ENCODE data around the gene MICAL3.
A peak's percentile ranks its signal among the peaks of the same experiment; 100 is the strongest.
"Not testable (repeated sequence)": the region's sequence is repeated elsewhere in the genome, so short reads cannot be mapped to it uniquely, and the experiment has no call there.

The MICAL3 gene

DNA sequence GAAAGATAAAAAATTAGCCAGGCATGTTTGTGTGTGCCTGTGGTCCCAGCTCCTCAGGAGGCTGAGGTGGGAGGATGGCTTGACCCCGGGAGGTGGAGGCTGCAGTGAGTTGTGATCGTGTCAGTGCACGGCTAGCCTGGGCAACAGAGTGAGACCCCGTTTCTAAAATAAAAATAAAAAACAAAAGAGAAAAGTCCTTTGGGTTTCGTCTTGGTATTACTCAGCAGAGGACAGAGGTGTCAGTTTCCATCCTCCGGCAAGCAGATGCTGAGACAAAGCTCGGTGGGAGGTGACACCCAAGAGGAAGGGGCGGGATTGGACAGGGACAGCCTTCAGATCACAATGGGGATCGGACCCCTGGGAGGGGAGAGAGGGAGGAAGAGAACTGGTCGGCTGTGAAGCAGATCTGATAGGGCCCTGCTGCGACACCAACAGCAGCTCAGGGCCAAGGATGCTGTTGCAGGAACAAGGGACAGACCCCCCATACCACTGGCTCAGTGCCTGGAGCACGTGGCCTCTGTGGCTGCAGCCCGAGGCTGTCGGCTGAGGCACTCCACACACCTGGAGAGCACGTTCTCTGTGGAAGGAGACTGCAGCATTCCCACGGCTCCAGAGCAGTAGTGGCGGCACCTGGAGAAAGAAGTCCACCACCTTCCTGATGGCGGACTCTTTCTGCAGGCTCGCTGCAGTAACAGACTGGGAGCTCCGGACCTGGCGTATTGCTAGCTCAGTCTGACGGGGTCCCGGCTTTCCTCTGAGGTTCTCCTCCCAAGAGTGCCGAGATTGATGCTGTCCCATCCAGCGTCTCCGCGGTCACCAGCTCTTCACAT lies 244.9 kb downstream of the MICAL3 start:
- DNase-seq (ENCODE audit: low spot score) = no peak

DNA sequence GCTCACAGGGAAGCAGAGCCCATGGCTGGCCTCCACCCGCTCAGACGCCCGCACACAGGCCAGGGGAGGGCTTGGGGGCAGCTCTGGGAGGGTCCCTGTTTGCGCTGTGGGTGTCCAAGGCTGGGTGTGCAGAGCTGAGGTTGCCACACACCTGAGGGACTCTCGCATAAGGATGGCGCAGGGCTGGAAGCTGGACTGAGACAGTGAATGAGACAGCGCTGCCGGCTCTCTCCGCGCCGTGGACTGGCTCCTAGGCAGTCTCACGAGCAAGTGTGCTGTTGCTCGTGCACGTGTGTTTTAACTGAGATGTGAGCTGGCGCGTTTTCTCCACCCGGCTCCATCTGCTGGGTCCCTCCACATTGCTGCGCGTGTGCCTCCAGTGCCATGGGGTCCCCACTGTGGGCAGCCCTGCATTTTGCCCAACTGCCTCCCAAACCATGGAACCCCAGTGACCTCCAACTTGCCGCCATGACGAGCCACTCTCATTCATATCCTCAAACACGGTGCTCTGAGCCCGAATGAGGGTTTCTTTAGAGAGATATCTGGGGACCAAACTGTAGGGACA lies 245.9 kb downstream of the MICAL3 start:
- DNase-seq (ENCODE audit: low spot score) = no peak

DNA sequence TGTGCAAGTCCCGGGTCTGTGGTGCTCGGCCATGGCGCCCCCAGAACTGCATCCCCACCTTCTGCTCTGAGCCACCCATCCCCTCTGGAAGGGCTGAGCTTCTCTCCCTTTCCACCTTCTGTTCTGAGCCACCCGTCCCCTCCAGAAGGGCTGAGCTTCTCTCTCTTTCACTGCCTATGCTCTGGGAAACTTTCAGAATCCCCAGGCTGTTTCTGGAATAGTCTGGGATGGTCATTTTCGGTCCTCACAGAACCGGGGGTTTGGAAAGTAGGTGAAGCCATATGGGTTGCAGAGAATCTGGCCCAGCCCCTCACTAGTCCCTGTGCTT lies 246.7 kb downstream of the MICAL3 start:
- no peak for DNase-seq (ENCODE audit: low spot score)

DNA sequence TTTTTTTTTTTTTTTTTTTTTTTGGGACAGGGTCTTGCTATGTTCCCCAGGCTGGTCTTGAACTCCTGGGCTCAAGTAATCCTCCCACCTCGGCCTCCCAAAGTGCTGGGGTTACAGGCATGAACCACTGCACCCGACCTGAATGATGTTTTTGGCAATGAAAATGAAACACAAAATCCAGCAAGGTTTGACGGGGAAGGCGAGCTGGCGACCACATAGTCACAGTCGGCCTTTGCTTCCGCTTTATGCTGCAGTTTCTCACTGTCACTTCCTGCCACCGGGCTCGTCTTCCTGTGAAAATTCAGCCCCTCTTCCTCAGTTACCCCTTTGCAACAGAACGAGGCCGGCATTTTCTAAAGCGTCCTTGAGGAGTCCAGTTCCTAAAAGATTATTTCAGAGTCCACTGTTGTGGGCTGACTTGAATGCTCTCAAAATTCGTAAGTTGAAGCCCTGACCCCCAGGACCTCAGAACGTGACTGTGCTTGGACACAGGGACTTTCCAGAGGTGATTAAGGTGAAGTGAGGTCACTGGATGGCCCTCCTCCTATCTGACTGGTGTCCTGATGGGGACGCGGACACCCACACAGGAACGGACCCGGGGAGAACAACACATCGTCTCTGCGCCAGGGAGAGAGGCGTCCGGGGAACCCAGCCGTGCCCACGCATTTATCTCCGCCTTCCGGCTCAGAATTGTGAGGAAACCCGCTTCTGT lies 247.2 kb downstream of the MICAL3 start:
- no peak for DNase-seq (ENCODE audit: low spot score)

DNA sequence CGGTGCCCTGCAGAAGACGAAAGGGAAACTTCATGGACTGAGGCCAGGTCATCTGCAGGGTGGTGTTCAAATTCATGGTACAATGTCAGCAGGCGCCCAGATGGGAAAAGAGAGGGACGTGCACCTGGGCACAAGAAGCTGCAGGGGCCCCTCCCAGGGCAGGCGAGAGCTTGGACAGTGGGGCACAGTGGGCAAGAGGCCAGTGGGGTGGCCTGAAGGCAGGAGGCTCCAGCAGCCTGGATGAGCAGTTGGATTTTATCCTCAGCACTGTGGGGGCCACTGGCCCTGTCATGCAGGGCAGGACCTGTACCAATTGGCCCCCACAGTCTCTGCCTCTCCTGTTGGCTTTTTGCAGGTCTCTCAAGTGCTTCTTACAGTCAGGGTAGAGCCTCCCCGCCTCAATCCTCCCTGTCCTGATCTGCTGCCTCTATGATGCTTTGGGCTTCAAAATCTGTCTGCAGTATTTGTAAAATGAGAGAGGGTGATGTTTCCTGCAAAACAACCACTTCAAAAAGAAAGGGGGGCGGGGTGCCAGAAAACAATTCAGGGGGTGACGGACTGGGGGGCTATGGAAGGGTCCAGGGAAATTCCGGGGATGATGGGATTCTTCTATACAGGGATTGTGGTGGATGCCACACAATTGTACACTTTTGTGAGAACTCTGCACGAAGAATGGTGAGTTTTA lies 248.4 kb downstream of the MICAL3 start:
- DNase-seq (ENCODE audit: low spot score) = no peak

DNA sequence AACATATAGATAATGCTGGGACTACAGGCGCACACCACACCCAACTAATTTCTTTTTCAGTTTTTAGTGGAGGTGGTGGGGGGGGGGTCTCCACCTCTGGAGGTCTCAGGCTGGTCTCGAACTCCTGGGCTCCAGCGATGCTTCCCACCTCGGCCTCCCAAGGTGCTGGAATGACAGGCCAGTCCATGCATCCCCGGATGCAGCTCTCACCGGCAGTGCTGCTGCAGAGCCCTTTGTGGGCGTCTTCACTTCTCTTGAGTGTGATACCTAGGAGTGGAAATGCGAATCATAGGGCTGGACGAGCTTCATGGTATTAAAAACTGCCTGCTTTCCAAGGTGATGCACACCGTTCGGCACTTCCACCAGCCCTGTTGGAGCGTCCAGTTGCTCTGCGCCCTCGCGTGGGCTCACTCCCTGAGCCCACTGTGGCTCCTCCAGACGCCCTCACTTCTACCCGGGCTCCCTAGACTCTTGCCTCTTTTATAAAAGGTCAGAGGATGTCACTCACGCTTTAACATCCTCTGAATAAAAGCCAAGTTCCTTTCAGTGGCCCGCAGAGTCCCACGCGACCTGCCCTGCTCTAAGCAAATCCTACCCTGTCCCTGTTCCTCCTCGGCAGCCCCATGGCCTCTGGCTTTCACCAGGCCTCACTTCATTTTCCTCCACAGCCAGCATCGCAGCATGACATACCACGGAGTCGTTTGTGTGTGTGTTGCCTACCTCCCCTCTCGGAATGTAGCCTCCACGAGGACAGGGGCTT lies 249.3 kb downstream of the MICAL3 start:
- no peak for DNase-seq (ENCODE audit: low spot score)

DNA sequence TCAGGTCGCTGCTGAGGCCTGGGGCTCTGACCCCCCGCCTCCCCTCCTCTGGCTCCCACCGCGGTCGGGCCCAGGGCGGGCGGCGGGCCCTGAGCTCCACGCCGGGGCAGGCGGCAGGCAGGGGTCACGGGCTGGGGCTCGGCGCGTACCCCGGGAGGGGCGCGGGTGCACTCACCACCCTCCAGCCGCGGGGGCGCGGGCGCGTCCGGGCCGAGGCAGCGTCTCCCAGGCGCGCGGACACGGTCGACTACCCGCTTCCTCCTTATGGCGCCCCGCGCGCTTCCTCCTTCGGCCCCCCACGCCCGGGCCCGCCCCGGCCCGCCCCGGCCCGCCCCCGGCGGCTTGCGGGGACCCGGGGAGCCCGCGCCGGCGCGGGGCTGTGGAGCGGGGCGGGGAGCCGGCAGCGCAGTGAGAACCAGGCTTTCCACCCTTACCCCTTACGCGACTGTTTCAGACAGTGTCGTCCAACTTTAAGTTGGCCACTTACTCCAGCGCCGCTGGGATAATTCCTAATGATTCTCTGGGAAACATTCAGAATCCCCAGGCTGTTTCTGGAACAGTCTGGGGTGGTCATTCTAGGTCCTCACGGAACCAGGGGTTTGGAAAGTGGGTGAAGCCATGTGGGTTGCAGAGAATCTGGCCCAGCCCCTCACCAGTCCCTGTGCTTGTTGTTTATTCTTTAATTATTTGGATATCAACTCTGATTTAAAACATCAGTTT lies 250.0 kb downstream of the MICAL3 start, which contains the start of gene BID:
BID (minus strand) TSS at position 264 of the 720 bp plus-strand sequence. CDS start 24,353 bp downstream, outside the sequence.
- no peak for DNase-seq (ENCODE audit: low spot score)

DNA sequence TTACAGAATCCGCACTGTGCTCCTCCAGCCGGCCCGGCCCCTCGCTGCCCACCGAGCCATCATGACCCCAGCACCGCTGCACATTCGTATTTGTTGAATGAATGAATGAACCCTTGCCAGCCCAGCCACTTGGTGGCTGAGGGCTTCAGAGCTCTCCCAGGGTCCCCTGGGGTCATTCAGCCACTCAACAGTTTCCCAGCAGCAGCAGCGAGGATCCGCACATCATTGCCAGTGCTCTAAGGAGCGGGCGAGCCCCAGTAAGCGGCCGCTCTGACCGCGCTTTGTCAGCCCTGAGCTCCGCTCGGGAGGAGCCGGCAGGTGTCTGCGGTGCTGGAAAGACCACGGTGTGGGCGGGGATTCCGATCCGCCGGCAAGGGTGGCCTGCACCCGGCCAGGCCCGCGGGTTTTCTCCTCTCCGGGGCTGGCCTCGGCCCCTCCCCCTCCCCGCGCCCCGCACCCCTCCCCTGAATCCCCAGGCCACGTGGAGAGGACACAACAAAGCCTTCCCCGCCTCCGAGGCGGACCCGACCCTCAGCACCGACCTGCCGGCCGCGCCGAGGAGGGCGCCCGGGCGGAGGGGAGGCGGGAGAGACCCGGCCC lies 250.7 kb downstream of the MICAL3 start:
- DNase-seq (ENCODE audit: low spot score) = no peak

DNA sequence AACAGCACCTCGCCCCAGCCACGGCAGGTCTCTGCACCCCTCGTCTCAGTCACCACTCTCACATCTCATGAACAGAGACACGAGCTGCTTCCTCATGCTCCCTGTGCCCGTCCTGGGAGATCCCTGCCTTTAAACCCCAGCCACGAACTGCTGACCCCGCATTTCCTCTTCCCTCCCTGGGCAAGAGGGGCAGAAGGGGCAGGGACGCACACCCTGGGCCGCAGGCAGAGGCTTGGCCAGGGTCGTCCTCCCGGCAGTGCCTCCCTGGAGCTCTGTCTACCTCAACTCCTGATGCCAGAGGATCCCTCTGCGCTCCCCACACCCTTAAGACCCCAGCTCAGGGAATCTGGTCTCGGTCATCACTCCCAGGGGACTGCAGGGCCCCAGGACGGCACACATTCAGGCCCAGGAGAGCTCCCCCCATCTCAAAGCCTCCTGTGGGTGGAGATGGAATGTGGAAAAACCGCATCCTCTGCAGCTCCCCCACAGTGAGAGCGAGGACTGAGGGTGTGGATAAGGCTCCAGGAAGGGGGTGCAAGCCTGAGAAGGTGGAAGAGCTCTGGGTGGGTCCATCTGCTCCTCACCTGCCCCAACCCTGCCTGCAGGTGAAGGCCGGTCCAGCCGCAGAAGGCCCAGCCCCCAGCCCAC lies 251.3 kb downstream of the MICAL3 start:
- DNase-seq (ENCODE audit: low spot score) = peak; percentile 46

DNA sequence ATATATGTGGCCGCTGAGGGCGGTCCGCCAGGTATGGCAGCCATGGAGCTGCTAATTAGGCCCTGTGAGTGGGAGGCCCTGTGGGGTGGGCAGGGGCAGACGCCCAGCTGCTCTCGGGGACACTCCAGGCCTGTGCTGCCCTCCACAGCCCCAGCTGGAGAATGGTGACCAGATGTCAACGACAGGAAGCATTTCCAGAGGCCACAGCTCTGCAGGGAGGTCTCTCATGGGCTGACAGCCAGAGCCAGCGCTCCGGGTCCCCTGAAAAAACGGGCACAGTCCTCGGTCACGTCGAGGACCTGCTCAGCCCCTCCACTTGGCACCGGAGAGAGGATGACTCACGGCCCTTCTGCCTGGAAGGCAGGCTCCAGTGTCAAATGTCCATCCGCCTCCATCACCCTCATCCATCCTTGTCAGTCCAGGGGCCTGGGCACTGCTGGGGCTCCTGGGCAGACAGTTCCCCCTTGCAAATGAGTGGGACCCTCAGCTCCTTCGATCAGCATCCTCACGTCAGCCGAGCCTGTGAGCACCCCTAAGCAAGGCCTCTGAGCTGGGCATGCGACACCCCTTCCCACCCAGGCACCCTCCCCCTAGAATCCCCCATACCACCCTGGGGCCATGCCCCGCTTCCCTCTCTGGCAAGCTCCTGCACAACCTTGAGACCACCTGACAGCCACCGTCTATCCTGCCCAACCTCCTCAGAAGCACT lies 252.0 kb downstream of the MICAL3 start:
- DNase-seq (ENCODE audit: low spot score) = no peak

DNA sequence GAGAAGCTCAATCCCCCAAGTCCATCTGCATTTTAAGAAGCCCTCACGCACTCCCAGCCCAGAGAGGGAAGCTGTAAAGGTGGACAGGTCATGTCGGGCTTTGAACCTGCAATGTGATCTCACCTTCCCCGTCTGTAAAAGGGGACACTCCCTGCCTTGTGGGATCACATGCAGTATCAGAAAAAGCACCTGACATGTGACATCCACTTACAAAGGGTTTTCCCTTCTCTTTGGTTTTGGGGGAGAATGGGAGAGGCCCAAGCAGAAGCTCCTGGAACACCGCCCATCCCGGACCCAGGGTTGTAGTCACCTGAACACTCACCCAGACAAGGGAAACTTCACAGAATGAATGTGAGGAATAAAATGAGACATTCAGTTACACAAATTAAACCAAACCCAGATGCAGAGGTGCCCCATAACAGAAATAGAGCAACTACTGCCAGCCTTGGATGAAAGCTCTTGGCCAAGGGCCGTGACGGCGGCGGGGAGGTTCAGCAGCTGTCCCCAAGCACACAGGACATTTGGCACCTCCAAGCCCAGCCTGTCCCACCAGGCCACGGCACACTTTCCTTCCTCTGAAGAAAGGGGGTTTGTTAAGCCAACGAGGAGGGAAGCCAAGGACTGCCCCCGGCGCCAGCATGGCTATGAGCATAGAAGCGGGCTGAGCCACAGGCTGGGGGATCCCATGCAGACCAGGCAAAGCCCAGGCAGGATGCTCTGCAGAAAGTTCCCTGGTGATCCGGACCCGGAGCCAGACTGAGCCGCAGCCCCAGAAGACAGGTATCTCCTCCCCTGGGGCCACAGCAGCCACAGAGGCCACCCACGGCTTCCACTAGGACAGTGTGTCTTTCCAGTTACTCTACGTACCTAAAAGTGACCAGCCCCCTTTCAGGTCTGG lies 253.9 kb downstream of the MICAL3 start:
- DNase-seq (ENCODE audit: low spot score) = peak; percentile 82

DNA sequence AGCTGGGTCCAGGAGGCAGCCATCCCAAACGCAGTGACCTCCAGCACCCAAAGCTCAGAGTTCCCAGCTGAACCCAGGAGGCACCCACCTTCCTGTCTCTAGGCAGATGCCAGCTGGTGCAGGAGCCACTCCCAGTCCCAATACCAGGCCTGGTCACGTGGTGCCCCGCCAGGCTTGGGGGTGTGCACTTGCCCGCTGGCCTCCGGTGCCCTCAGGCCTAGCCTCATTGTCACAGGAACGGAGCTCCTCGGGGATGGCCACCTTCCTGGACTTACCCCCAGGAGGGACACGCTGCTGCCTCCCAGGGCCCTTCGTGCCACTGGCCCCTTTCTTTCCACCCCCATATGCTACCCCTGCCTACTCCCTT lies 254.7 kb downstream of the MICAL3 start:
- no peak for DNase-seq (ENCODE audit: low spot score)

DNA sequence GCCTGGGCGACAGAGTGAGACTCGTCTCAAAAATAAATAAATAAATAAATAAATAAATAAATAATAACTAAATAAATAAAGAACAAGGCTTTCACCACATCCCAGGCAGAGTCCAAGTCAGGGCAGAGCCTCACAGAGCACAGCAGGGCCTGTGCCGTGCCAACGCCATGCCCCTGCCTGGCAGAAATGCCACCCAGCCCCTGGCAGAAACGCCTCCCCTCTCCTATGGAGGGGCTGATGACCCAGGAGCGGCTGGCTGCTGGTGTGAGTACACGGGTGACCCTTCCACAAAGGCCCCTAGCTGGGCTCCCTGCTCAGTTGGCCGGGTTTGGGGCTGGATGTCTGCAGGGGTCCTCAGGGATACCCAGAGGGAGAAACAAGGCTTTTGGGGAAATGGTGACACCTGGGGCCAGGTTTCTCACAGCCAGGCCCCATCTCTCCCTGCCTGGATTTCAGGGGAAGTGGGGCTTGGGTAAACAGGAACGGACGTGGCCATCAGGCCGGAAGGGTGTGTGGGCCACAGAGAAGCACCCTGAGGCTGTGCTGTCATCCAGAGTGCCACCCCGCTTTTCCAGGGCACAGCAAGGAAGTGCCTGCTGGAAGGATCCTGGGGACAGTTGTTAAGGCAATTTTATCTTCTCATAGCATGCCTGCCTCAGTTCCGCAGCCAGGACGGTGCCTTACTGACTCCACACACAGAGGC lies 255.2 kb downstream of the MICAL3 start:
- DNase-seq (ENCODE audit: low spot score) = no peak

DNA sequence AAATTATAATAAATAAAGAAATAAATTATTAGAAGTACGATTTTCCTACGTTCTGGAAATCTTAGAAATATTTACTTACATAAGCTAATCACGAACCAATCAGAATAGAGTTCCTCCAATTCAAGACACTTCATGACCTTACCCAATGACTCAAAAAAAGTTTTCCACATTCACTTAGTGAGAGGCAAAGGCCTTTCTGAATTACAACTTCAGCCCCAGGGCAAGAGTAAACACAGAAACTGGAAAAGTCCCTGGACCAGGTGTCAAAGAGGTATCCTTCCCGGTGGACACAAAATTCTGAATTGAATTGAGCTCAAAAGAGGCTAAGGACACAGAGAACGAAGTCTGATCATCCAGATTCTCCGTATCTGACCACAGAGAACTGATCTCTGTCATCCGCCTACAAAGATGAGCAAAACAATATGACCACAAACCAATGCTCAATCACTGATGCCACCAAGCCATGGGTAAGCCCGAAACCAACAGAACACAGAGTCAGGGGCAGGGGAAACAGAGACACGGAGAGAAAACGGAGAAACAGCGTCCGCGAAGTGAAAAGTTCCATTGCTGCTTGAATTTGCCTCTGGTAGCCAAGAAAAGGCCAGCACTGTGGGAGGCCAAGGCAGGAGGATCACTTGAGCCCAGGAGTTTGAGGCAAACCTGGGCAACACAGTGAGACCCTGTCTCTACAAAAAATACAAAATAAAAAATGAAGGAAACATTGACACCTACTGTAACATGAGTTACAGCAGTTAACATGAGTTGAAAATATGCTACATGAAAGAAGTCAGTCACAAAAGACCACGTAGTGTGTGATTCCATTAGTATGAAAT lies 256.9 kb downstream of the MICAL3 start:
- DNase-seq (ENCODE audit: low spot score) = no peak

DNA sequence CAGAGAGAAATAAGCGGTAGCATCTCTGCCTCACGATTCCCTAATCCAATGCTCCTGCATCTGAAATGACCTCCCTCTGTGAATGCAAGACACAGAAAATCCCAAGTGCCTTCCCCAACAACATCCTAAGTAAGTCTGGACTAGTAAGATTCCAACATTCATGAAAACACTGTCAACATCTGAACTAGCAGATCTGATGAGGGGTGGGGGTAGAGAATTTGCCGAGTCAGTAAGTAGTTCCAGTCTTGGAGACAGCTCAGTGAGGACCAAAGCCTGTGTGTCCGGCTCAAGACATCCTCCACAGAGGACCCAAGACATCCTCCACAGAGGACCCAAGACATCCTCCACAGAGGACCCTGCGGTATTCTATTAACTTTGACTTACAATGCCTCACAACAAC lies 259.5 kb downstream of the MICAL3 start:
- DNase-seq (ENCODE audit: low spot score) = not testable (repeated sequence)

DNA sequence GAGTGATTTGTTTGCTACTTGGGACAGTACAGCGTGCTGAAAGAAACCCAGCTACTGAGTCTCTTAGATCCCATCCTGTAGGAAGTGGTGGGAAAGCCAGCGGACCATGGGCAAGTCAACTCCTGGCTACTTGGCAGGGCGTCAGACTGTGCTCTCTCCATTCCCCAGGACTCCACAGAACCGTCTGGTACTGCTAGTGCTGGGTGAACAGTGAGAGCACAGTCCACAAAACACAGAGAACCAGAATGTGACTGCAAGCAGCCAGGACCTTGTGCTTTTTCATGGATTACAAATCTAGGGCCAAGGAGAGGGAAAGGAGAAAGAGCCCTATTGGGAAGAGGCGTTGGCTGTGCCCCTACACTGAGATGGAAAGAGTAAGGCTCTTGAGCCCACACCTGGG lies 260.3 kb downstream of the MICAL3 start:
- no peak for DNase-seq (ENCODE audit: low spot score)

DNA sequence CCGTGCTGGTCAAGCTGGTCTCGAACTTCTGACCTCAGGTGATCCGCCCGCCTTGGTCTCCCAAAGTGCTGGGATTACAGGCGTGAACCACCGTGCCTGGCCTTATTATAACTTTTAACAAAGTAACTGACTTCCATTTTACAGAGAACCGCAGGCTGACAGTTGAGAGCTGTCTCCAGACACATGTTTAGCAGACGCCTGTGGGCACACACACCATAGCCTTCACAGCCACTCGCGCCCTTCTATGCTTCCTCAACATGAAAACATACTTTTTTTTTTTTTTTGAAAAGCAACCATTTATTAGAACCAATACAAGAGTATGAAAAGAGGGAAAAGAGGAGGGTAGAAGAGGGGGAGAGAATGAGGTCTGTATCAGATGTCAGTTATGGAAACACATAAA lies 260.9 kb downstream of the MICAL3 start:
- not testable (repeated sequence) for DNase-seq (ENCODE audit: low spot score)

Measured in Ammon's horn (tissue), 1 donor.